Mesenchymal stem cell (in vitro differentiated cells and primary cell): ENCODE measurements around the gene CTDSP2.

Experiments
- DNase-seq: peaks from one replicate; pipeline ENCODE4 v3.0.0-alpha.2; 2013
- H2AFZ ChIP-seq: one replicate; pipeline ENCODE4 v1.6.1; 2013; ENCODE audit warnings: low read depth, mild to moderate bottlenecking, control low read depth, inconsistent platforms, low read length, moderate library complexity
- H2AK5ac ChIP-seq: 2 replicates; pipeline ENCODE4 v1.6.1; 2013; ENCODE audit warnings: low read length, moderate library complexity, mild to moderate bottlenecking, inconsistent platforms; ENCODE audit not compliant: severe bottlenecking
- H2BK120ac ChIP-seq: one replicate; pipeline ENCODE4 v1.6.1; 2013; ENCODE audit warnings: low read depth, mild to moderate bottlenecking, inconsistent platforms, low read length, moderate library complexity
- H2BK12ac ChIP-seq, 2 experiments: one replicate each; pipeline ENCODE4 v1.6.1; 2013; ENCODE audit warnings: inconsistent platforms in 2 of 2, low read length in 2 of 2, mild to moderate bottlenecking in 2 of 2, moderate library complexity in 2 of 2, control low read depth in 1 of 2
- H2BK15ac ChIP-seq: one replicate; pipeline ENCODE4 v1.6.1; 2013; ENCODE audit warnings: mild to moderate bottlenecking, low read depth, inconsistent platforms; ENCODE audit not compliant: poor library complexity, severe bottlenecking
- H2BK5ac ChIP-seq: 2 replicates; pipeline ENCODE4 v1.6.1; 2013; ENCODE audit warnings: low read depth, mild to moderate bottlenecking, low read length, control low read depth, inconsistent platforms; ENCODE audit not compliant: poor library complexity, severe bottlenecking
- H3K14ac ChIP-seq, 2 experiments: one replicate each; pipeline ENCODE4 v1.6.1; 2013; ENCODE audit warnings: inconsistent platforms in 2 of 2, low read length in 2 of 2, control low read depth in 1 of 2, mild to moderate bottlenecking in 1 of 2, moderate library complexity in 1 of 2
- H3K18ac ChIP-seq, 2 experiments: one replicate each; pipeline ENCODE4 v1.6.1; 2013; ENCODE audit warnings: inconsistent platforms in 2 of 2, low read length in 2 of 2, control low read depth in 1 of 2, low read depth in 1 of 2, mild to moderate bottlenecking in 1 of 2
- H3K23ac ChIP-seq, 2 experiments: one replicate each; pipeline ENCODE4 v1.6.1; 2013; ENCODE audit warnings: inconsistent platforms in 2 of 2, low read length in 2 of 2, mild to moderate bottlenecking in 2 of 2, moderate library complexity in 2 of 2, control low read depth in 1 of 2
- H3K27ac ChIP-seq: 2 replicates; pipeline ENCODE4 v1.5.1; 2013; ENCODE audit warnings: mild to moderate bottlenecking, moderate library complexity, low read length, control low read depth, inconsistent platforms; ENCODE audit not compliant: poor library complexity, severe bottlenecking
- H3K27me3 ChIP-seq, 2 experiments: 2 replicates each; pipeline versions ENCODE4 v1.6.1 to v1.7.0; 2013; ENCODE audit warnings: low read length in 2 of 2, mild to moderate bottlenecking in 2 of 2, moderate library complexity in 2 of 2, control low read depth in 1 of 2, inconsistent platforms in 1 of 2; ENCODE audit not compliant: control insufficient read depth in 1 of 2, insufficient read depth in 1 of 2
- H3K36me3 ChIP-seq, 2 experiments: 2 replicates each; pipeline versions ENCODE4 v1.6.1 to v1.7.0; 2013; ENCODE audit warnings: low read length in 2 of 2, control low read depth in 1 of 2, inconsistent platforms in 1 of 2, low read depth in 1 of 2, mild to moderate bottlenecking in 1 of 2; ENCODE audit not compliant: insufficient read depth in 2 of 2, control insufficient read depth in 1 of 2
- H3K4ac ChIP-seq, 2 experiments: one replicate each; pipeline ENCODE4 v1.6.1; 2013; ENCODE audit warnings: inconsistent platforms in 2 of 2, low read length in 2 of 2, mild to moderate bottlenecking in 2 of 2, moderate library complexity in 2 of 2, control low read depth in 1 of 2, low read depth in 1 of 2
- H3K4me1 ChIP-seq: 2 replicates; pipeline ENCODE4 v1.6.1; 2013; ENCODE audit warnings: low read depth, low read length, control low read depth; ENCODE audit not compliant: control insufficient read depth, insufficient read depth
- H3K4me2 ChIP-seq: 2 replicates; pipeline ENCODE4 v1.6.1; 2013; ENCODE audit warnings: low read length, mild to moderate bottlenecking, inconsistent platforms; ENCODE audit not compliant: poor library complexity, severe bottlenecking
- H3K4me3 ChIP-seq, 2 experiments: 2 replicates each; pipeline versions ENCODE4 v1.5.1 to v1.7.0; 2013; ENCODE audit warnings: low read length in 2 of 2, mild to moderate bottlenecking in 2 of 2, control low read depth in 1 of 2, low read depth in 1 of 2; ENCODE audit not compliant: insufficient read depth in 1 of 2
- H3K79me1 ChIP-seq: replicated peaks from 2 replicates; pipeline ENCODE4 v1.6.1; 2013; ENCODE audit warnings: mild to moderate bottlenecking, control low read depth, low read length, inconsistent platforms; ENCODE audit not compliant: poor library complexity, severe bottlenecking
- H3K9ac ChIP-seq: 2 replicates; pipeline ENCODE4 v1.7.0; 2013; ENCODE audit warnings: mild to moderate bottlenecking, low read length, moderate library complexity
- H3K9me3 ChIP-seq: 2 replicates; pipeline ENCODE4 v1.7.0; 2013; ENCODE audit warnings: mild to moderate bottlenecking, low read length; ENCODE audit not compliant: control insufficient read depth
- H4K8ac ChIP-seq: one replicate; pipeline ENCODE4 v1.6.1; 2013; ENCODE audit warnings: inconsistent platforms, mild to moderate bottlenecking, low read length, moderate library complexity
- H4K91ac ChIP-seq: one replicate; pipeline ENCODE4 v1.6.1; 2013; ENCODE audit warnings: mild to moderate bottlenecking, low read length, inconsistent platforms
- WGBS: methylation state at CpG from one replicate; pipeline ENCODE4 v1.1.7; 2013; ENCODE audit warnings: mixed read lengths; 5-methylcytosine and 5-hydroxymethylcytosine counted together

The CTDSP2 gene

GRCh38 chr12:57852620-57853500 is 6.3 kb upstream of the CTDSP2 start:
- Histone ChIP-seq H3K27ac (no peak overlapping the region), H4K8ac (peak overlapping the region; percentile 94), H2AK5ac (peak overlapping the region; percentile 51), H3K18ac (peak overlapping the region; percentile 62 to 71), H3K4me3 (peak overlapping the region; percentile 40 to 50), H2BK12ac (peak overlapping the region; percentile 92 to 98), H2BK120ac (peak overlapping the region; percentile 51), H3K36me3 (no peaks in the 10 kb centered on the region), H3K4me2 (peak overlapping the region; percentile 83), H3K9ac (peak overlapping the region; percentile 68), H3K4ac (peak overlapping the region; percentile 45 to 82), H2AFZ (peak overlapping the region; percentile 8), H2BK15ac (peak overlapping the region; percentile 91), H3K27me3 (no peaks in the 10 kb centered on the region), H3K14ac (peak overlapping the region in 1 of 2 experiments; percentile 28), H3K23ac (no peak overlapping the region), H4K91ac (peak overlapping the region; percentile 84), H3K9me3 (no peaks in the 10 kb centered on the region), H3K79me1 (no peaks in the 10 kb centered on the region), H3K4me1 (peaks cover 14% of the 10 kb centered on the region), H2BK5ac (no peak overlapping the region)
- peak; percentile 43 for DNase-seq
- 13% methylated on average over 31 of the region's 38 CpGs for WGBS

- peaks cover 15% of the 10 kb centered on the region for H3K4me1 ChIP-seq
- peak overlapping the region in 1 of 2 experiments; percentile 78 for H3K23ac ChIP-seq
- H3K27ac ChIP-seq, result no peak overlapping the region
- no peaks in the 10 kb centered on the region for H3K9me3 ChIP-seq
- peak overlapping the region; percentile 94 for H4K8ac ChIP-seq
- H2AK5ac ChIP-seq, result no peak overlapping the region
- H3K18ac ChIP-seq, result peak overlapping the region; percentile 62 to 71
- 37% methylated on average over 9 of the region's 11 CpGs for WGBS
- no peaks in the 10 kb centered on the region for H3K27me3 ChIP-seq
- peak overlapping the region; percentile 1 for H2BK120ac ChIP-seq
- peak overlapping the region; percentile 83 for H3K4me2 ChIP-seq
- H3K4me3 ChIP-seq, result peak overlapping the region; percentile 38 to 50
- H2AFZ ChIP-seq, result peak overlapping the region; percentile 8
- H4K91ac ChIP-seq, result peak overlapping the region; percentile 64
- H3K14ac ChIP-seq, result no peak overlapping the region
- peak overlapping the region; percentile 93 for H2BK15ac ChIP-seq
- H3K9ac ChIP-seq, result peak overlapping the region; percentile 68
- H3K4ac ChIP-seq, result peak overlapping the region; percentile 45 to 55
- peak overlapping the region; percentile 62 to 98 for H2BK12ac ChIP-seq
- H3K79me1 ChIP-seq, result no peaks in the 10 kb centered on the region
- no peak for DNase-seq
- H2BK5ac ChIP-seq, result no peak overlapping the region
- no peaks in the 10 kb centered on the region for H3K36me3 ChIP-seq
Measured at GRCh38 chr12:57852200-57852599, 5.7 kb upstream of the CTDSP2 start.

GRCh38 chr12:57851552-57851951 is 5.0 kb upstream of the CTDSP2 start:
- H3K4me2 ChIP-seq, result no peak overlapping the region
- peaks cover 16% of the 10 kb centered on the region for H3K4me1 ChIP-seq
- WGBS, result 56% methylated on average over 1 of the region's 1 CpG
- H2AK5ac ChIP-seq, result no peak overlapping the region
- H2AFZ ChIP-seq, result no peak overlapping the region
- no peak overlapping the region for H3K9ac ChIP-seq
- no peak for DNase-seq
- no peak overlapping the region for H3K27ac ChIP-seq
- no peak overlapping the region for H2BK12ac ChIP-seq
- no peak overlapping the region for H2BK5ac ChIP-seq
- H2BK15ac ChIP-seq, result no peak overlapping the region
- H2BK120ac ChIP-seq, result no peak overlapping the region
- H3K79me1 ChIP-seq, result no peaks in the 10 kb centered on the region
- H3K4ac ChIP-seq, result no peak overlapping the region
- H3K4me3 ChIP-seq, result no peak overlapping the region
- no peak overlapping the region for H4K91ac ChIP-seq
- no peaks in the 10 kb centered on the region for H3K36me3 ChIP-seq
- peak overlapping the region; percentile 11 to 76 for H3K18ac ChIP-seq
- H4K8ac ChIP-seq, result no peak overlapping the region
- H3K14ac ChIP-seq, result no peak overlapping the region
- no peaks in the 10 kb centered on the region for H3K9me3 ChIP-seq
- H3K23ac ChIP-seq, result no peak overlapping the region
- H3K27me3 ChIP-seq, result no peaks in the 10 kb centered on the region

GRCh38 chr12:57850854-57851430 is 4.4 kb upstream of the CTDSP2 start:
- no peak overlapping the region for H3K14ac ChIP-seq
- no peak overlapping the region for H3K18ac ChIP-seq
- no peak overlapping the region for H3K4me2 ChIP-seq
- H2BK120ac ChIP-seq, result no peak overlapping the region
- DNase-seq, result no peak
- no peak overlapping the region for H2AFZ ChIP-seq
- H4K91ac ChIP-seq, result peak overlapping the region; percentile 4
- H2BK15ac ChIP-seq, result peak overlapping the region; percentile 26
- no peak overlapping the region for H3K4ac ChIP-seq
- no peaks in the 10 kb centered on the region for H3K36me3 ChIP-seq
- no peak overlapping the region for H2AK5ac ChIP-seq
- no peak overlapping the region for H3K4me3 ChIP-seq
- H3K27me3 ChIP-seq, result no peaks in the 10 kb centered on the region
- no peak overlapping the region for H3K9ac ChIP-seq
- H4K8ac ChIP-seq, result no peak overlapping the region
- H3K9me3 ChIP-seq, result no peaks in the 10 kb centered on the region
- peaks cover 16% of the 10 kb centered on the region for H3K4me1 ChIP-seq
- no peak overlapping the region for H2BK5ac ChIP-seq
- no peak overlapping the region for H3K23ac ChIP-seq
- no CpG with 5 or more reads among the region's 6 CpGs for WGBS
- H3K79me1 ChIP-seq, result no peaks in the 10 kb centered on the region
- H3K27ac ChIP-seq, result no peak overlapping the region
- no peak overlapping the region for H2BK12ac ChIP-seq
